RWPE2 (cell line): Measurements from ENCODE around the gene CDH12.
"Not testable (repeated sequence)": the region's sequence is repeated elsewhere in the genome, so short reads cannot be mapped to it uniquely, and the experiment has no call there.

Source experiments
- ATAC-seq: fragments of 200-7000 bp; cut with Tn5 transposase; 3 replicates; pipeline ENCODE4 v1.9.1; 2021; ENCODE audit warnings: low read depth
- DNase-seq: peaks from one replicate; pipeline ENCODE4 v3.0.0-alpha.2; 2020; ENCODE audit warnings: low spot score
- H3K27ac ChIP-seq: fragments of 450-650 bp; 2 replicates; pipeline ENCODE4 v1.5.1; 2017; ENCODE audit warnings: mild to moderate bottlenecking; ENCODE audit not compliant: poor library complexity, severe bottlenecking
- H3K27me3 ChIP-seq: fragments of 250-450 bp; sonication (Bioruptor Pico); 2 replicates; pipeline ENCODE4 v1.5.1; 2021; ENCODE audit warnings: mild to moderate bottlenecking, moderate library complexity; ENCODE audit not compliant: insufficient read depth, poor library complexity, severe bottlenecking
- H3K36me3 ChIP-seq: fragments of 250-450 bp; sonication (Bioruptor Pico); 2 replicates; pipeline ENCODE4 v1.5.1; 2020; ENCODE audit warnings: low read depth, mild to moderate bottlenecking, moderate library complexity
- H3K4me1 ChIP-seq: fragments of 250-450 bp; sonication (Bioruptor Pico); 2 replicates; pipeline ENCODE4 v1.5.1; 2021; ENCODE audit warnings: mild to moderate bottlenecking, moderate library complexity; ENCODE audit not compliant: insufficient read depth, poor library complexity, severe bottlenecking
- H3K4me3 ChIP-seq: fragments of 250-450 bp; sonication (Bioruptor Pico); 2 replicates; pipeline ENCODE4 v1.5.1; 2021; ENCODE audit warnings: mild to moderate bottlenecking, moderate library complexity; ENCODE audit not compliant: severe bottlenecking
- H3K9me3 ChIP-seq: fragments of 250-450 bp; sonication (Bioruptor Pico); 2 replicates; pipeline ENCODE4 v1.5.1; 2021; ENCODE audit warnings: mild to moderate bottlenecking, moderate library complexity; ENCODE audit not compliant: severe bottlenecking
- CTCF ChIP-seq: fragments of 450-650 bp; IDR thresholded peaks from one replicate; pipeline ENCODE4 v1.5.1; 2017; ENCODE audit warnings: mild to moderate bottlenecking, moderate library complexity; ENCODE audit not compliant: poor library complexity, severe bottlenecking

CDH12 gene

GRCh38 chr5:22033066-22033465 lies 820.1 kb downstream of the CDH12 start:
- Histone ChIP-seq H3K4me3 (no peak overlapping the region), H3K36me3 (no peaks in the 10 kb centered on the region), H3K9me3 (no peaks in the 10 kb centered on the region), H3K27ac (no peak overlapping the region), H3K27me3 (no peaks in the 10 kb centered on the region), H3K4me1 (no peaks in the 10 kb centered on the region)
- no peak for DNase-seq
- TF ChIP-seq CTCF = no peak
- no peak for ATAC-seq

- H3K9me3 ChIP-seq = no peaks in the 10 kb centered on the region
- no peaks in the 10 kb centered on the region for H3K36me3 ChIP-seq
- ATAC-seq (no peak), DNase-seq (no peak)
- no peak overlapping the region for H3K4me3 ChIP-seq
- no peaks in the 10 kb centered on the region for H3K27me3 ChIP-seq
- no peak overlapping the region for H3K27ac ChIP-seq
- no peaks in the 10 kb centered on the region for H3K4me1 ChIP-seq
- TF ChIP-seq CTCF = no peak
Measured at GRCh38 chr5:22023784-22024183, 829.4 kb downstream of the CDH12 start.

GRCh38 chr5:22012893-22013292 lies 840.3 kb downstream of the CDH12 start:
- not testable (repeated sequence) for H3K4me1 ChIP-seq, H3K27me3 ChIP-seq, DNase-seq, H3K27ac ChIP-seq, H3K9me3 ChIP-seq, H3K36me3 ChIP-seq, H3K4me3 ChIP-seq
- peak; percentile 74 for ATAC-seq

GRCh38 chr5:22010808-22011207 lies 842.3 kb downstream of the CDH12 start:
- not testable (repeated sequence) for H3K27ac ChIP-seq, H3K4me3 ChIP-seq, DNase-seq, H3K4me1 ChIP-seq, ATAC-seq, H3K27me3 ChIP-seq, H3K9me3 ChIP-seq, H3K36me3 ChIP-seq

GRCh38 chr5:22001097-22001496 lies 852.0 kb downstream of the CDH12 start:
- ATAC-seq, H3K9me3 ChIP-seq, H3K27ac ChIP-seq, H3K4me1 ChIP-seq, H3K36me3 ChIP-seq, H3K27me3 ChIP-seq, DNase-seq, H3K4me3 ChIP-seq: not testable (repeated sequence)

- not testable (repeated sequence) for H3K36me3 ChIP-seq, H3K27me3 ChIP-seq, DNase-seq, H3K4me3 ChIP-seq, H3K27ac ChIP-seq, H3K4me1 ChIP-seq, H3K9me3 ChIP-seq
- peak; percentile 74; the same call in 2 of the 3 replicates for ATAC-seq
Measured at GRCh38 chr5:21985799-21986198, 867.3 kb downstream of the CDH12 start.

GRCh38 chr5:21951571-21951970 lies 901.6 kb downstream of the CDH12 start:
- not testable (repeated sequence) for H3K4me3 ChIP-seq, H3K9me3 ChIP-seq, H3K27me3 ChIP-seq, DNase-seq, H3K27ac ChIP-seq, H3K4me1 ChIP-seq, ATAC-seq, H3K36me3 ChIP-seq
